Gastrocnemius medialis (tissue), 4 donors: ENCODE measurements around the gene SHISA6.

Experiments
- POLR2A ChIP-seq, 2 donors: fragments of 450-650 bp; IDR thresholded peaks; one replicate each; pipeline ENCODE4 v1.6.1; 2017; ENCODE audit warnings: antibody characterized with exemption in 2 of 2, mild to moderate bottlenecking in 2 of 2, moderate library complexity in 2 of 2
- TF ChIP-seq, protein P1 (sequence below), 5 experiments: fragments of 450-650 bp in 3 of 5; fragments of 200-600 bp in 2 of 5; sonication (generic) in 2 of 5; IDR thresholded peaks in 4 of 5; conservative IDR thresholded peaks in 1 of 5; 1 replicate in 4 of 5; 2 replicates in 1 of 5; pipeline ENCODE4 v1.5.1; 2016 to 2019; ENCODE audit warnings: antibody characterized with exemption in 5 of 5, mild to moderate bottlenecking in 3 of 5, moderate library complexity in 3 of 5

DNA sequence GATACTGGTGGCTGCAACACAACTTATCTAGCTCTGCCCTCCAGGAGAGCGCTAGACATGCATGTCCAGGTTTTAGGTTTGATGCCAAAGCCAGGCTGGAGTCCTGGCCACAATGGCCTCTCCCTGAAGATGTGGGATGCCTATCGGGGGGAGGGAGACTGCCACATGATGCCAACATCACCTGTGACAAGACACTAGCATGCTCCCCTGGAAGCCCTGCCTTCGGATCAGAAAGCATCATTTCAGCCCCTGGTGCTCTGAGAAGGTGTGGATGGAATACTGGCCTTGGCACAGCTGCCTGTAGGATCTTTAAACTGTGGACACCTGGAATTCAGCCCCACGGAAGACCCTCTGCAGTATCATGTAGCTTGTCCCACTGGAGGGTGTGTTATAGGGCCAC, 93.5 kb downstream of the SHISA6 start:
- TF ChIP-seq POLR2A (IDR thresholded peaks at IDR 0.05) = no peak
- TF ChIP-seq, protein P1, sequence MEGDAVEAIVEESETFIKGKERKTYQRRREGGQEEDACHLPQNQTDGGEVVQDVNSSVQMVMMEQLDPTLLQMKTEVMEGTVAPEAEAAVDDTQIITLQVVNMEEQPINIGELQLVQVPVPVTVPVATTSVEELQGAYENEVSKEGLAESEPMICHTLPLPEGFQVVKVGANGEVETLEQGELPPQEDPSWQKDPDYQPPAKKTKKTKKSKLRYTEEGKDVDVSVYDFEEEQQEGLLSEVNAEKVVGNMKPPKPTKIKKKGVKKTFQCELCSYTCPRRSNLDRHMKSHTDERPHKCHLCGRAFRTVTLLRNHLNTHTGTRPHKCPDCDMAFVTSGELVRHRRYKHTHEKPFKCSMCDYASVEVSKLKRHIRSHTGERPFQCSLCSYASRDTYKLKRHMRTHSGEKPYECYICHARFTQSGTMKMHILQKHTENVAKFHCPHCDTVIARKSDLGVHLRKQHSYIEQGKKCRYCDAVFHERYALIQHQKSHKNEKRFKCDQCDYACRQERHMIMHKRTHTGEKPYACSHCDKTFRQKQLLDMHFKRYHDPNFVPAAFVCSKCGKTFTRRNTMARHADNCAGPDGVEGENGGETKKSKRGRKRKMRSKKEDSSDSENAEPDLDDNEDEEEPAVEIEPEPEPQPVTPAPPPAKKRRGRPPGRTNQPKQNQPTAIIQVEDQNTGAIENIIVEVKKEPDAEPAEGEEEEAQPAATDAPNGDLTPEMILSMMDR (IDR thresholded peaks at IDR 0.05 in 4 of 5, conservative IDR thresholded peaks at IDR 0.05 in 1 of 5) = no peak
